SU-DHL-6 (cell line): Measurements from ENCODE around the gene ANKRD65.
"Not testable (repeated sequence)": the region's sequence is repeated elsewhere in the genome, so short reads cannot be mapped to it uniquely, and the experiment has no call there.

Experiments
- CTCF ChIP-seq: fragments of 200-600 bp; sonication (generic); IDR thresholded peaks from one replicate; pipeline ENCODE4 v1.5.1; 2017; ENCODE audit warnings: antibody characterized with exemption, mild to moderate bottlenecking, low read length, moderate library complexity; ENCODE audit not compliant: insufficient read depth, poor library complexity, severe bottlenecking
- EZH2phosphoT487 ChIP-seq: fragments of 200-600 bp; sonication (generic), shearing (Covaris generic); conservative IDR thresholded peaks from 2 replicates; pipeline ENCODE4 v1.6.1; 2018; ENCODE audit warnings: mild to moderate bottlenecking, antibody characterized with exemption, low read length, moderate library complexity, mixed read lengths

- TF ChIP-seq CTCF, EZH2phosphoT487: not testable (repeated sequence)
These were observed 25.6 kb upstream of the ANKRD65 start for GRCh38 chr1:1446631-1447030.
